ENCODE data around the gene JMJD4. TPM values are rescaled to one million over a fixed set of nuclear protein-coding genes. Genes with fewer than 3 reads are reported as not detected.
A peak's percentile ranks its signal among the peaks of the same experiment; 100 is the strongest.

The JMJD4 gene
- total RNA-seq, 1 experiment from 2014 or later = 14.3 TPM

GRCh38 chr1:227763246-227764018 lies 28.3 kb upstream of the JMJD4 start:
- ChIA-PET CTCF (interaction anchor here (1.2 to 4.0 kb wide), 2 partner anchors 183 to 190 kb away, joined by 3 to 31 read pairs; partner anchors contain the start of gene WNT9A), POLR2A (no interaction called here), RAD21 (ENCODE audit: low non-redundant PET in 1 of 2, low total read pairs in 2 of 2, uncharacterized antibody in 2 of 2, unreplicated experiment in 2 of 2) (interaction anchor here (0.8 to 1.0 kb wide), 3 partner anchors 182 to 190 kb away, joined by 3 to 4 read pairs (median 3); no protein-coding TSS in a partner anchor)
- H4K20me1 ChIP-seq (ENCODE audit: insufficient read depth) = no peaks in the 10 kb centered on the region
- peaks cover 32% of the 10 kb centered on the region; the same call in 1 of the 2 replicates for H3K79me2 ChIP-seq (ENCODE audit: insufficient read depth, low read length)
- no peaks in the 10 kb centered on the region for H3K27me3 ChIP-seq (ENCODE audit: insufficient read depth, low read length)
- peak overlapping the region; percentile 44 for H3K27ac ChIP-seq (ENCODE audit: low read depth, low read length)
- H3K4me1 ChIP-seq (ENCODE audit: control insufficient read depth in 1 of 2, insufficient read depth in 2 of 2, low read length in 2 of 2) = peaks cover 3 to 18% of the 10 kb centered on the region in 2 experiments; a peak in 2 of 4 replicates
- TF ChIP-seq YY1 (IDR thresholded peaks at IDR 0.05; ENCODE audit: extremely low read depth, insufficient replicate concordance, low read depth, low read length) (no peak), ZNF274 (IDR thresholded peaks at IDR 0.05; ENCODE audit: low read depth, low read length) (no peak), POLR2AphosphoS5 (IDR thresholded peaks at IDR 0.05; ENCODE audit: low read depth, low read length) (no peak), SRF (IDR thresholded peaks at IDR 0.05; ENCODE audit: low read depth) (no peak), EZH2 (IDR thresholded peaks at IDR 0.05) (no peak), SIN3A (IDR thresholded peaks at IDR 0.05; ENCODE audit: low read depth) (no peak), POLR2A (IDR thresholded peaks at IDR 0.05; ENCODE audit: borderline replicate concordance, extremely low read depth, insufficient read depth, insufficient read length) (no peak), ZFX (IDR thresholded peaks at IDR 0.05) (no peak), CBX3 (IDR thresholded peaks at IDR 0.05; ENCODE audit: low read depth) (no peak), MAX (IDR thresholded peaks at IDR 0.05) (no peak), EZH2phosphoT487 (IDR thresholded peaks at IDR 0.05; ENCODE audit: borderline replicate concordance) (no peak), SP1 (IDR thresholded peaks at IDR 0.05; ENCODE audit: low read depth) (no peak), FOSL1 (IDR thresholded peaks at IDR 0.05; ENCODE audit: low read depth) (no peak)
- TF ChIP-seq, protein P1, sequence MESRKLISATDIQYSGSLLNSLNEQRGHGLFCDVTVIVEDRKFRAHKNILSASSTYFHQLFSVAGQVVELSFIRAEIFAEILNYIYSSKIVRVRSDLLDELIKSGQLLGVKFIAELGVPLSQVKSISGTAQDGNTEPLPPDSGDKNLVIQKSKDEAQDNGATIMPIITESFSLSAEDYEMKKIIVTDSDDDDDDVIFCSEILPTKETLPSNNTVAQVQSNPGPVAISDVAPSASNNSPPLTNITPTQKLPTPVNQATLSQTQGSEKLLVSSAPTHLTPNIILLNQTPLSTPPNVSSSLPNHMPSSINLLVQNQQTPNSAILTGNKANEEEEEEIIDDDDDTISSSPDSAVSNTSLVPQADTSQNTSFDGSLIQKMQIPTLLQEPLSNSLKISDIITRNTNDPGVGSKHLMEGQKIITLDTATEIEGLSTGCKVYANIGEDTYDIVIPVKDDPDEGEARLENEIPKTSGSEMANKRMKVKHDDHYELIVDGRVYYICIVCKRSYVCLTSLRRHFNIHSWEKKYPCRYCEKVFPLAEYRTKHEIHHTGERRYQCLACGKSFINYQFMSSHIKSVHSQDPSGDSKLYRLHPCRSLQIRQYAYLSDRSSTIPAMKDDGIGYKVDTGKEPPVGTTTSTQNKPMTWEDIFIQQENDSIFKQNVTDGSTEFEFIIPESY (IDR thresholded peaks at IDR 0.05; ENCODE audit: extremely low read depth, insufficient replicate concordance, low read length) = no peak
- TF ChIP-seq, protein P2, sequence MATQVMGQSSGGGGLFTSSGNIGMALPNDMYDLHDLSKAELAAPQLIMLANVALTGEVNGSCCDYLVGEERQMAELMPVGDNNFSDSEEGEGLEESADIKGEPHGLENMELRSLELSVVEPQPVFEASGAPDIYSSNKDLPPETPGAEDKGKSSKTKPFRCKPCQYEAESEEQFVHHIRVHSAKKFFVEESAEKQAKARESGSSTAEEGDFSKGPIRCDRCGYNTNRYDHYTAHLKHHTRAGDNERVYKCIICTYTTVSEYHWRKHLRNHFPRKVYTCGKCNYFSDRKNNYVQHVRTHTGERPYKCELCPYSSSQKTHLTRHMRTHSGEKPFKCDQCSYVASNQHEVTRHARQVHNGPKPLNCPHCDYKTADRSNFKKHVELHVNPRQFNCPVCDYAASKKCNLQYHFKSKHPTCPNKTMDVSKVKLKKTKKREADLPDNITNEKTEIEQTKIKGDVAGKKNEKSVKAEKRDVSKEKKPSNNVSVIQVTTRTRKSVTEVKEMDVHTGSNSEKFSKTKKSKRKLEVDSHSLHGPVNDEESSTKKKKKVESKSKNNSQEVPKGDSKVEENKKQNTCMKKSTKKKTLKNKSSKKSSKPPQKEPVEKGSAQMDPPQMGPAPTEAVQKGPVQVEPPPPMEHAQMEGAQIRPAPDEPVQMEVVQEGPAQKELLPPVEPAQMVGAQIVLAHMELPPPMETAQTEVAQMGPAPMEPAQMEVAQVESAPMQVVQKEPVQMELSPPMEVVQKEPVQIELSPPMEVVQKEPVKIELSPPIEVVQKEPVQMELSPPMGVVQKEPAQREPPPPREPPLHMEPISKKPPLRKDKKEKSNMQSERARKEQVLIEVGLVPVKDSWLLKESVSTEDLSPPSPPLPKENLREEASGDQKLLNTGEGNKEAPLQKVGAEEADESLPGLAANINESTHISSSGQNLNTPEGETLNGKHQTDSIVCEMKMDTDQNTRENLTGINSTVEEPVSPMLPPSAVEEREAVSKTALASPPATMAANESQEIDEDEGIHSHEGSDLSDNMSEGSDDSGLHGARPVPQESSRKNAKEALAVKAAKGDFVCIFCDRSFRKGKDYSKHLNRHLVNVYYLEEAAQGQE (IDR thresholded peaks at IDR 0.05; ENCODE audit: low read depth) = no peak
- H2AFZ ChIP-seq (ENCODE audit: low read depth, low read length, poor library complexity, severe bottlenecking) = no peak overlapping the region
- H3K4me3 ChIP-seq (replicated peaks in 1 of 2; ENCODE audit: low read depth in 1 of 2, low read length in 2 of 2) = no peak overlapping the region
- H3K9ac ChIP-seq (ENCODE audit: low read length) = no peak overlapping the region
- peaks cover 24 to 33% of the 10 kb centered on the region in 2 experiments; a peak in 3 of 4 replicates for H3K36me3 ChIP-seq (ENCODE audit: control insufficient read depth in 1 of 2, insufficient read depth in 2 of 2, low read length in 2 of 2)
- DNase-seq (ENCODE audit: low read depth, low spot score) = no peak
- intact Hi-C loops (cut with micrococcal nuclease) = loop anchor here (5.0 to 10.0 kb wide), 3 partner anchors 281 to 754 kb away; no protein-coding TSS in a partner anchor
- no TSS peak for BruUV-seq (replicated peaks)
- H3K4me2 ChIP-seq (ENCODE audit: low read length) = 0 out of 2 replicates have a peak overlapping the region, but pooled peaks have one; percentile 9
- no peaks in the 10 kb centered on the region for H3K9me3 ChIP-seq (ENCODE audit: control insufficient read depth in 1 of 2, insufficient read depth in 1 of 2, low read depth in 1 of 2, low read length in 2 of 2)
- ATAC-seq = no peak
- no peaks in the 10 kb centered on the region for H3K9me2 ChIP-seq (ENCODE audit: insufficient read depth)
